ENCODE measurements around the gene SOHLH1.

- TF ChIP-seq, protein P1, sequence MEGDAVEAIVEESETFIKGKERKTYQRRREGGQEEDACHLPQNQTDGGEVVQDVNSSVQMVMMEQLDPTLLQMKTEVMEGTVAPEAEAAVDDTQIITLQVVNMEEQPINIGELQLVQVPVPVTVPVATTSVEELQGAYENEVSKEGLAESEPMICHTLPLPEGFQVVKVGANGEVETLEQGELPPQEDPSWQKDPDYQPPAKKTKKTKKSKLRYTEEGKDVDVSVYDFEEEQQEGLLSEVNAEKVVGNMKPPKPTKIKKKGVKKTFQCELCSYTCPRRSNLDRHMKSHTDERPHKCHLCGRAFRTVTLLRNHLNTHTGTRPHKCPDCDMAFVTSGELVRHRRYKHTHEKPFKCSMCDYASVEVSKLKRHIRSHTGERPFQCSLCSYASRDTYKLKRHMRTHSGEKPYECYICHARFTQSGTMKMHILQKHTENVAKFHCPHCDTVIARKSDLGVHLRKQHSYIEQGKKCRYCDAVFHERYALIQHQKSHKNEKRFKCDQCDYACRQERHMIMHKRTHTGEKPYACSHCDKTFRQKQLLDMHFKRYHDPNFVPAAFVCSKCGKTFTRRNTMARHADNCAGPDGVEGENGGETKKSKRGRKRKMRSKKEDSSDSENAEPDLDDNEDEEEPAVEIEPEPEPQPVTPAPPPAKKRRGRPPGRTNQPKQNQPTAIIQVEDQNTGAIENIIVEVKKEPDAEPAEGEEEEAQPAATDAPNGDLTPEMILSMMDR (IDR thresholded peaks at IDR 0.05; ENCODE audit: low read length), result no peak
- no peak for TF ChIP-seq EZH2 (IDR thresholded peaks at IDR 0.05; ENCODE audit: borderline replicate concordance, low read length)
These were observed 24.3 kb downstream of the SOHLH1 start for GRCh38 chr9:135674977-135675376.

Measured in OCI-LY1 (cell line).